ENCODE results near the gene HNRNPUL1. TPM values are rescaled to one million over a fixed set of nuclear protein-coding genes. Genes with fewer than 3 reads are reported as not detected.

The HNRNPUL1 gene
- total RNA-seq, 1 experiment from 2014 or later, result 201 TPM

GRCh38 chr19:41308450-41309179 is 44.4 kb downstream of the HNRNPUL1 start:
- ATAC-seq, result peak; percentile 62
- ChIA-PET RAD21 (ENCODE audit: low non-redundant PET in 1 of 2, low total read pairs in 2 of 2, uncharacterized antibody in 2 of 2, unreplicated experiment in 2 of 2) (interaction anchor here in 1 of 2 experiments (0.7 kb wide), 1 partner anchor 164 kb away, joined by 3 read pairs; no protein-coding TSS in a partner anchor), POLR2A (no interaction called here), CTCF (interaction anchor here (0.8 to 2.2 kb wide), 15 partner anchors 8 to 334 kb away, joined by 3 to 22 read pairs (median 4); partner anchors contain the start of gene B9D2)
- peaks cover 29% of the 10 kb centered on the region for H3K79me2 ChIP-seq (ENCODE audit: insufficient read depth, low read length)
- H4K20me1 ChIP-seq (ENCODE audit: insufficient read depth), result peaks cover 4% of the 10 kb centered on the region; the same call in 1 of the 2 replicates
- TF ChIP-seq SIN3A (IDR thresholded peaks at IDR 0.05; ENCODE audit: low read depth), result no peak
- TF ChIP-seq CEBPB (IDR thresholded peaks at IDR 0.05; ENCODE audit: low read depth), result no peak
- peak; percentile 3; the same call in 1 of the 2 replicates for TF ChIP-seq JUND (IDR thresholded peaks at IDR 0.05)
- peak; percentile 78 to 98 (median 97); a peak in 5 of 6 replicates for TF ChIP-seq CTCF (IDR thresholded peaks at IDR 0.05 in 2 of 3, conservative IDR thresholded peaks at IDR 0.05 in 1 of 3; ENCODE audit: borderline replicate concordance in 1 of 3, insufficient read depth in 1 of 3, low read depth in 2 of 3, low read length in 2 of 3)
- peak; percentile 85 for TF ChIP-seq RAD21 (IDR thresholded peaks at IDR 0.05; ENCODE audit: low read depth)
- peak; percentile 67 for TF ChIP-seq POLR2AphosphoS5 (IDR thresholded peaks at IDR 0.05; ENCODE audit: low read depth, low read length)
- H3K27ac ChIP-seq (ENCODE audit: low read depth, low read length), result peak overlapping the region; percentile 88
- peaks cover 23 to 54% of the 10 kb centered on the region in 2 experiments for H3K36me3 ChIP-seq (ENCODE audit: control insufficient read depth in 1 of 2, insufficient read depth in 2 of 2, low read length in 2 of 2)
- no peak overlapping the region for H2AFZ ChIP-seq (ENCODE audit: low read depth, low read length, poor library complexity, severe bottlenecking)
- H3K9me2 ChIP-seq (ENCODE audit: insufficient read depth), result no peaks in the 10 kb centered on the region
- peak; percentile 73 for DNase-seq (ENCODE audit: low read depth, low spot score)
- no peaks in the 10 kb centered on the region for H3K9me3 ChIP-seq (ENCODE audit: control insufficient read depth in 1 of 2, insufficient read depth in 1 of 2, low read depth in 1 of 2, low read length in 2 of 2)
- peak overlapping the region in 1 of 2 experiments; percentile 92; a peak in 3 of 4 replicates for H3K4me3 ChIP-seq (replicated peaks in 1 of 2; ENCODE audit: low read depth in 1 of 2, low read length in 2 of 2)
- peak overlapping the region; percentile 84; the same call in 1 of the 2 replicates for H3K9ac ChIP-seq (ENCODE audit: low read length)
- no TSS peak for BruUV-seq (replicated peaks)
- intact Hi-C loops (cut with micrococcal nuclease), result loop anchor here (1.0 to 2.0 kb wide), 2 partner anchors 104 to 334 kb away; no protein-coding TSS in a partner anchor
- no peaks in the 10 kb centered on the region for H3K27me3 ChIP-seq (ENCODE audit: insufficient read depth, low read length)
- H3K4me1 ChIP-seq (ENCODE audit: control insufficient read depth in 1 of 2, insufficient read depth in 2 of 2, low read length in 2 of 2), result peaks cover 12 to 25% of the 10 kb centered on the region in 2 experiments
- peak overlapping the region; percentile 95 for H3K4me2 ChIP-seq (ENCODE audit: low read length)

Measured in HCT116 (cell line).